HepG2 (cell line): ENCODE data around the gene LMF2. TPM values are rescaled to one million over a fixed set of nuclear protein-coding genes. Genes with fewer than 3 reads are reported as not detected.
A peak's percentile ranks its signal among the peaks of the same experiment; 100 is the strongest.

Experiments used
- ARID2 ChIP-seq: sonication (generic); formaldehyde crosslinking; IDR thresholded peaks from 2 replicates; pipeline ENCODE4 v1.8.1; 2022; ENCODE audit warnings: mild to moderate bottlenecking, missing genetic modification reagents, borderline replicate concordance
- CCAR2 ChIP-seq: fragments of 200-400 bp; formaldehyde crosslinking; optimal IDR thresholded peaks from 2 replicates; pipeline ENCODE3; 2018; ENCODE audit warnings: low read depth, mild to moderate bottlenecking, low read length, moderate library complexity
- FOXO1 ChIP-seq: sonication (generic); formaldehyde crosslinking; IDR thresholded peaks from 2 replicates; pipeline ENCODE4 v1.4.0; 2020; ENCODE audit warnings: missing genetic modification reagents
- HCFC1 ChIP-seq: fragments of 150-350 bp; IDR thresholded peaks from 2 replicates; pipeline ENCODE4 v1.6.1; 2014; ENCODE audit warnings: low read depth, low read length
- IKZF5 ChIP-seq: IDR thresholded peaks from 2 replicates; pipeline ENCODE4 v1.6.1; 2018; ENCODE audit warnings: missing genetic modification reagents, mild to moderate bottlenecking, missing compliant biosample characterization
- KAT8 ChIP-seq: IDR thresholded peaks from 2 replicates; pipeline ENCODE4 v1.6.1; 2016; ENCODE audit warnings: missing genetic modification reagents, missing compliant biosample characterization
- MAX ChIP-seq: IDR thresholded peaks from 2 replicates; pipeline ENCODE4 v1.6.1; 2012; ENCODE audit warnings: inconsistent platforms
- NFYB ChIP-seq: sonication (generic); formaldehyde crosslinking; IDR thresholded peaks from 2 replicates; pipeline ENCODE4 v1.4.0; 2020; ENCODE audit warnings: missing genetic modification reagents
- PHF8 ChIP-seq: sonication (generic); formaldehyde crosslinking; IDR thresholded peaks from 2 replicates; pipeline ENCODE4 v1.5.0; 2020; ENCODE audit warnings: missing genetic modification reagents
- POLR2A ChIP-seq, 2 experiments: IDR thresholded peaks; 2 replicates each; pipeline ENCODE4 v1.6.1; 2011; ENCODE audit warnings: low read depth in 2 of 2, low read length in 2 of 2, mild to moderate bottlenecking in 1 of 2, moderate library complexity in 1 of 2; ENCODE audit not compliant: insufficient read depth in 1 of 2
- SOX6 ChIP-seq, 2 experiments: fragments of 450-650 bp in 1 of 2; sonication (generic) in 1 of 2; formaldehyde crosslinking in 1 of 2; IDR thresholded peaks; 2 replicates each; pipeline versions ENCODE4 v1.4.0 to v1.6.1; 2017 to 2020; ENCODE audit warnings: antibody characterized with exemption in 1 of 2, mild to moderate bottlenecking in 1 of 2, missing genetic modification reagents in 1 of 2
- SPEN ChIP-seq: sonication (generic); formaldehyde crosslinking; IDR thresholded peaks from 2 replicates; pipeline ENCODE4 v1.5.1; 2020; ENCODE audit warnings: low read depth, mild to moderate bottlenecking, missing genetic modification reagents
- TP53 ChIP-seq: sonication (generic); formaldehyde crosslinking; conservative IDR thresholded peaks from 2 replicates; pipeline ENCODE4 v1.4.0; 2020; ENCODE audit warnings: missing genetic modification reagents
- YEATS4 ChIP-seq: sonication (generic); formaldehyde crosslinking; IDR thresholded peaks from 2 replicates; pipeline ENCODE4 v1.4.0; 2020; ENCODE audit warnings: missing genetic modification reagents, borderline replicate concordance
- ZBTB20 ChIP-seq: sonication (generic); formaldehyde crosslinking; IDR thresholded peaks from 2 replicates; pipeline ENCODE4 v1.8.1; 2023; ENCODE audit warnings: missing genetic modification reagents, low read depth, mild to moderate bottlenecking, borderline replicate concordance
- ZNF235 ChIP-seq: sonication (generic); formaldehyde crosslinking; IDR thresholded peaks from 2 replicates; pipeline ENCODE4 v1.8.1; 2023; ENCODE audit warnings: mild to moderate bottlenecking, missing genetic modification reagents, borderline replicate concordance
- polyA plus RNA-seq, 8 experiments: library from polyadenylated mRNA; depleted of rRNA in 3 of 8; stranded (reverse) in 7 of 8; unstranded in 1 of 8; fragments of >200 nt; fragmentation: Illumina TruSeq in 4 of 8; extraction: Trizol in 4 of 8; gene quantifications; 2 replicates each; pipeline versions ENCODE4 v1.2.1 to v1.2.3, GENCODE V29; 2011 to 2016; ENCODE audit warnings: low read depth in 4 of 8, missing spikeins in 1 of 8, mixed read lengths in 1 of 8; ENCODE audit not compliant: insufficient read depth in 1 of 8
- total RNA-seq, 5 experiments: library from RNA; depleted of rRNA; stranded (reverse); fragments of >200 nt; fragmentation: Illumina TruSeq; extraction: Trizol; gene quantifications; 2 replicates each; pipeline ENCODE4 v1.2.3, GENCODE V29; 2016; ENCODE audit warnings: low read depth in 1 of 5
- TF ChIP-seq, protein P1 (sequence below): IDR thresholded peaks from 2 replicates; pipeline ENCODE4 v1.6.1; 2016; ENCODE audit warnings: mild to moderate bottlenecking, missing biosample characterization, missing genetic modification reagents
- TF ChIP-seq, protein P2 (sequence below): IDR thresholded peaks from 2 replicates; pipeline ENCODE4 v1.6.1; 2016; ENCODE audit warnings: missing compliant biosample characterization, missing genetic modification reagents, borderline replicate concordance
- TF ChIP-seq, protein P3 (sequence below): sonication (generic); formaldehyde crosslinking; IDR thresholded peaks from 2 replicates; pipeline ENCODE4 v1.8.0; 2023; ENCODE audit warnings: mild to moderate bottlenecking, missing genetic modification reagents
- TF ChIP-seq, protein P4 (sequence below): sonication (generic); formaldehyde crosslinking; IDR thresholded peaks from 2 replicates; pipeline ENCODE4 v1.5.1; 2020; ENCODE audit warnings: missing genetic modification reagents, mild to moderate bottlenecking, borderline replicate concordance
- TF ChIP-seq, protein P5 (sequence below): sonication (generic); formaldehyde crosslinking; IDR thresholded peaks from 2 replicates; pipeline ENCODE4 v1.5.1; 2020; ENCODE audit warnings: missing genetic modification reagents, mild to moderate bottlenecking, borderline replicate concordance

Gene LMF2
- total and polyA plus RNA-seq, 2 of the 13 experiments (the other 11 are each of a cell fraction or from before 2014, with no cell fraction given): 23.3 to 30.6 TPM

GRCh38 chr22:50474710-50475651 is 32.5 kb downstream of the LMF2 start, which contains the start of gene SBF1 (continued):
- peak; percentile 45; the same call in 1 of the 2 replicates for TF ChIP-seq MAX
- no peak for TF ChIP-seq SOX6 (IDR thresholded peaks at IDR 0.05)
- TF ChIP-seq SOX6 (CRISPR knock-in tag; IDR thresholded peaks at IDR 0.05): peak; percentile 31; the same call in 1 of the 2 replicates
- TF ChIP-seq CCAR2: no peak
- TF ChIP-seq, protein P1, sequence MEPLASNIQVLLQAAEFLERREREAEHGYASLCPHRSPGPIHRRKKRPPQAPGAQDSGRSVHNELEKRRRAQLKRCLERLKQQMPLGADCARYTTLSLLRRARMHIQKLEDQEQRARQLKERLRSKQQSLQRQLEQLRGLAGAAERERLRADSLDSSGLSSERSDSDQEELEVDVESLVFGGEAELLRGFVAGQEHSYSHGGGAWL: no peak
- TF ChIP-seq, protein P2, sequence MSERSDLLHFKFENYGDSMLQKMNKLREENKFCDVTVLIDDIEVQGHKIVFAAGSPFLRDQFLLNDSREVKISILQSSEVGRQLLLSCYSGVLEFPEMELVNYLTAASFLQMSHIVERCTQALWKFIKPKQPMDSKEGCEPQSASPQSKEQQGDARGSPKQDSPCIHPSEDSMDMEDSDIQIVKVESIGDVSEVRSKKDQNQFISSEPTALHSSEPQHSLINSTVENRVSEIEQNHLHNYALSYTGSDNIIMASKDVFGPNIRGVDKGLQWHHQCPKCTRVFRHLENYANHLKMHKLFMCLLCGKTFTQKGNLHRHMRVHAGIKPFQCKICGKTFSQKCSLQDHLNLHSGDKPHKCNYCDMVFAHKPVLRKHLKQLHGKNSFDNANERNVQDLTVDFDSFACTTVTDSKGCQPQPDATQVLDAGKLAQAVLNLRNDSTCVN: peak; percentile 20; the same call in 1 of the 2 replicates
- peak; percentile 36; the same call in 1 of the 2 replicates for TF ChIP-seq ZBTB20 (CRISPR knock-in tag)
- TF ChIP-seq, protein P3, sequence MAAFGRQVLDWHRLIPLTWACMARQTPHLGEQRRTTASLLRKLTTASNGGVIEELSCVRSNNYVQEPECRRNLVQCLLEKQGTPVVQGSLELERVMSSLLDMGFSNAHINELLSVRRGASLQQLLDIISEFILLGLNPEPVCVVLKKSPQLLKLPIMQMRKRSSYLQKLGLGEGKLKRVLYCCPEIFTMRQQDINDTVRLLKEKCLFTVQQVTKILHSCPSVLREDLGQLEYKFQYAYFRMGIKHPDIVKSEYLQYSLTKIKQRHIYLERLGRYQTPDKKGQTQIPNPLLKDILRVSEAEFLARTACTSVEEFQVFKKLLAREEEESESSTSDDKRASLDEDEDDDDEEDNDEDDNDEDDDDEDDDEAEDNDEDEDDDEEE (CRISPR knock-in tag): 0 out of 2 replicates have a peak, but pooled peaks have one; percentile 47
- TF ChIP-seq IKZF5 (CRISPR knock-in tag): 0 out of 2 replicates have a peak, but pooled peaks have one; percentile 30
- TF ChIP-seq SPEN (CRISPR knock-in tag): peak; percentile 54; the same call in 1 of the 2 replicates
- TF ChIP-seq PHF8 (CRISPR knock-in tag): peak; percentile 78
- TF ChIP-seq YEATS4 (CRISPR knock-in tag): peak; percentile 36; the same call in 1 of the 2 replicates
- TF ChIP-seq, protein P4, sequence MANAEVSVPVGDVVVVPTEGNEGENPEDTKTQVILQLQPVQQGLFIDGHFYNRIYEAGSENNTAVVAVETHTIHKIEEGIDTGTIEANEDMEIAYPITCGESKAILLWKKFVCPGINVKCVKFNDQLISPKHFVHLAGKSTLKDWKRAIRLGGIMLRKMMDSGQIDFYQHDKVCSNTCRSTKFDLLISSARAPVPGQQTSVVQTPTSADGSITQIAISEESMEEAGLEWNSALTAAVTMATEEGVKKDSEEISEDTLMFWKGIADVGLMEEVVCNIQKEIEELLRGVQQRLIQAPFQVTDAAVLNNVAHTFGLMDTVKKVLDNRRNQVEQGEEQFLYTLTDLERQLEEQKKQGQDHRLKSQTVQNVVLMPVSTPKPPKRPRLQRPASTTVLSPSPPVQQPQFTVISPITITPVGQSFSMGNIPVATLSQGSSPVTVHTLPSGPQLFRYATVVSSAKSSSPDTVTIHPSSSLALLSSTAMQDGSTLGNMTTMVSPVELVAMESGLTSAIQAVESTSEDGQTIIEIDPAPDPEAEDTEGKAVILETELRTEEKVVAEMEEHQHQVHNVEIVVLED: peak; percentile 35; the same call in 1 of the 2 replicates
- peak; percentile 48 to 87; a peak in 3 of 4 replicates for TF ChIP-seq POLR2A (IDR thresholded peaks at IDR 0.05; ENCODE audit: insufficient read depth in 1 of 2, low read depth in 2 of 2, low read length in 2 of 2)
- 0 out of 2 replicates have a peak, but pooled peaks have one; percentile 18 for TF ChIP-seq FOXO1 (CRISPR knock-in tag)
- TF ChIP-seq HCFC1: no peak
- TF ChIP-seq TP53 (CRISPR knock-in tag): no peak
- TF ChIP-seq ZNF235 (CRISPR knock-in tag): peak; percentile 60; the same call in 1 of the 2 replicates
- TF ChIP-seq ARID2 (CRISPR knock-in tag): no peak
- TF ChIP-seq NFYB (CRISPR knock-in tag): peak; percentile 76
- TF ChIP-seq KAT8 (CRISPR knock-in tag): peak; percentile 48; the same call in 1 of the 2 replicates
- TF ChIP-seq, protein P5, sequence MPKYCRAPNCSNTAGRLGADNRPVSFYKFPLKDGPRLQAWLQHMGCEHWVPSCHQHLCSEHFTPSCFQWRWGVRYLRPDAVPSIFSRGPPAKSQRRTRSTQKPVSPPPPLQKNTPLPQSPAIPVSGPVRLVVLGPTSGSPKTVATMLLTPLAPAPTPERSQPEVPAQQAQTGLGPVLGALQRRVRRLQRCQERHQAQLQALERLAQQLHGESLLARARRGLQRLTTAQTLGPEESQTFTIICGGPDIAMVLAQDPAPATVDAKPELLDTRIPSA: no peak
